GM12872 (cell line): ENCODE data around the gene DUSP23.

ENCODE experiments used
- TF ChIP-seq, protein P1 (sequence below): IDR thresholded peaks from 3 replicates; pipeline ENCODE4 v1.5.1; 2011; ENCODE audit warnings: low read depth, mild to moderate bottlenecking, low read length, moderate library complexity; ENCODE audit not compliant: insufficient read depth

The DUSP23 gene

DNA sequence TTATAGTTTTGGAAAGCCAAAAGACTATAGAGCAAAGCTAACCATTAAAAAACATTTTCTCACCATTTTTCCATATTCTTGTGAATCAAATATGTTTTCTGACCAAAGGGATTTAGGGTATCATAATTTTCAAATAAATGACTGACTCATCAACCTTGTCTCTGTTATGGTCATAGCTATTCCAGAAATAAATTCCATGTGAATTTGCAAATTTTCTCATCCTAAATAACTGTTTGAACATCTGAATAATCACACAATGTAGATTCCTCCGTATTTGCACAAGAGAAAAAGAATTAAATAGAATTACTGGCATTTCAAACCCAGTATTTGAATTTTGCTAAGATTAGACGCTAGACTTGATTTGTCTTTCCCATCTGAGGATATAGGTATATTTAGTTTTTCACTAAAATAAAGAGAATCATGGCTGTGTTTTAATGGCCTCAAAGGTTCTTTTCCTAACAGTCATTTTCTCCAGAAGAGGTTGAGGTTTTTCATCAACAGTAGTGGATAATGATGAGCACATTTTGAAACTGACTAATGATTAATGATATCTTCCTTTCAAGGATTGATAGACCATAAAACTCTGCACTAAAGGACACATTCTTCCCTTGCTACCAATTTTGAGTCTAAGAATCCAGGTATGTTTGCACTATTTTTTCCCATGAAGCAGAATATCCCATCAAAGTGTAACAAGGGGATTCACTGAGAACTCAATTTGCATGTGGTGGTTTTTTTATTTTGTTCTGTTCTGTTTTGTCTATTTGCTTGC, 9.5 kb upstream of the DUSP23 start:
- TF ChIP-seq, protein P1, sequence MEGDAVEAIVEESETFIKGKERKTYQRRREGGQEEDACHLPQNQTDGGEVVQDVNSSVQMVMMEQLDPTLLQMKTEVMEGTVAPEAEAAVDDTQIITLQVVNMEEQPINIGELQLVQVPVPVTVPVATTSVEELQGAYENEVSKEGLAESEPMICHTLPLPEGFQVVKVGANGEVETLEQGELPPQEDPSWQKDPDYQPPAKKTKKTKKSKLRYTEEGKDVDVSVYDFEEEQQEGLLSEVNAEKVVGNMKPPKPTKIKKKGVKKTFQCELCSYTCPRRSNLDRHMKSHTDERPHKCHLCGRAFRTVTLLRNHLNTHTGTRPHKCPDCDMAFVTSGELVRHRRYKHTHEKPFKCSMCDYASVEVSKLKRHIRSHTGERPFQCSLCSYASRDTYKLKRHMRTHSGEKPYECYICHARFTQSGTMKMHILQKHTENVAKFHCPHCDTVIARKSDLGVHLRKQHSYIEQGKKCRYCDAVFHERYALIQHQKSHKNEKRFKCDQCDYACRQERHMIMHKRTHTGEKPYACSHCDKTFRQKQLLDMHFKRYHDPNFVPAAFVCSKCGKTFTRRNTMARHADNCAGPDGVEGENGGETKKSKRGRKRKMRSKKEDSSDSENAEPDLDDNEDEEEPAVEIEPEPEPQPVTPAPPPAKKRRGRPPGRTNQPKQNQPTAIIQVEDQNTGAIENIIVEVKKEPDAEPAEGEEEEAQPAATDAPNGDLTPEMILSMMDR = no peak

DNA sequence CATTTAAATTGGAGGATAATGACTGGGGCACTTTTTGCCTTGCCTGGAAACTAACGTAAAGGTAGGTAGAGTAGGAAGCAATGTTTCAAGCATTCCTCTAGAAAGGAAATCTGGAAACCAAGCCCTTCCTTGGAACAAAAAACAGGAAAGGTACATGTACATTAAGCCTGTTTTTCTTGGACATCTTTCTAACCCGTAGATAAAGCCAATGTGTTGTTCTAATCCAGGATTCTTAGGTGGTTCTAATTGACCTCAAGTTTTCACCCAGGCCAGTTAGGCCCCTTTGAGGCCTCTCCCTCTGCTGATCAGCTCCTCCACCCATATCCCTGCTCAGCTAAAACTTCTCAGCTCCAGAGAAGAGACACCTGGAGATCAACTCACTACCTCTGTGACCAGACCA, 6.3 kb upstream of the DUSP23 start:
- TF ChIP-seq, protein P1 = no peak

DNA sequence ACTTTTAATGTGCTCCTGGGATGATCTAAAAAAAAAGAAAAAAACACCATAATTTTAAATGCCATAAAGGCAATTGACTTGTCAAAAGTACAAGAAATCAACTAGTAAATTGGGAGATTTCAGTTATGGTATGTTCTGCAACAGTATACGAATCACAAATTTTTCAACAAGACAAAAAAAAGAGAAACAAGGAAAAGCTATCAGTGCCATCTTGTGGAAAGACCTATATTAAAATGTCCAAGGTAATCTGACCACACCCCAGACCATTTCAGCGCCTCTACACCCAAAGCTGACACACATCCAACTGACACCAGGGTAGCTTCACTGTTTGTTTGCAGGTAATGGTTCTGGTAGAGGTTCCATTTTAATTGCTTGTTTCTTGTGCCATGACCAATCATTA, 5.0 kb upstream of the DUSP23 start:
- TF ChIP-seq, protein P1 = no peak

GRCh38 chr1:159778266-159778665, 2.5 kb upstream of the DUSP23 start:
- TF ChIP-seq, protein P1 = no peak

DNA sequence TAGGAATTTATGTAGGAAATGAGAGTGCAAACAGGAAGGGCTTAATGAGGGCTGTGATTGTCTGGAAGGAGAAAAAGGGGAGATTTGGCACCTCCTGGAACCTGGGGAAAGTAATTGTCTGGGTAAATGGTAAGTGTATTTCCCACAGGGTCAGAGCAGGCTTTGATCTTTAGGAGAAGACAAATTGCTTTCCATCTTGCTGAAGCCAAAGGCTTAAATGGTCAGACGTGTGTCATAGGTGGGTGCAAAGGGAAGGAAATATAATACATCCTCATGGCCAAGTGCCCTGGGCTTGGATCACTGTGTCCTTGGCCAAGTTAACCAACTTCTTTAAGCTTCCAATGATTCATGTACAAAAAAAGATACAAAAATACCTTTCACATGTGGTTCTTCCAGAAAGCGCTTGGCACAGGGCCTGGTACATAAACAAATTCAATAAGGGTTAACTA, 1.3 kb upstream of the DUSP23 start:
- TF ChIP-seq, protein P1 = no peak

DNA sequence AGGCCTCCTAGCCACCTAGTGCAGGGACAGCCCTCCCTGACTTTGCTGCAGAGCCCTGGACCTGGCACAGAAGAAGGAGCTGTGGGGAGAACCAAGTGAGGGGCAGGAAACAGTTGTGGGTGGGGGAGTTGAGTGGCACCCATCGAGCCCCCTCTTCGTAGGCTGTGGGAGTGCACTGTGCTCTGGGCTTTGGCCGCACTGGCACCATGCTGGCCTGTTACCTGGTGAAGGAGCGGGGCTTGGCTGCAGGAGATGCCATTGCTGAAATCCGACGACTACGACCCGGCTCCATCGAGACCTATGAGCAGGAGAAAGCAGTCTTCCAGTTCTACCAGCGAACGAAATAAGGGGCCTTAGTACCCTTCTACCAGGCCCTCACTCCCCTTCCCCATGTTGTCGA, 1.2 kb downstream of the DUSP23 start:
- TF ChIP-seq, protein P1 = no peak

DNA sequence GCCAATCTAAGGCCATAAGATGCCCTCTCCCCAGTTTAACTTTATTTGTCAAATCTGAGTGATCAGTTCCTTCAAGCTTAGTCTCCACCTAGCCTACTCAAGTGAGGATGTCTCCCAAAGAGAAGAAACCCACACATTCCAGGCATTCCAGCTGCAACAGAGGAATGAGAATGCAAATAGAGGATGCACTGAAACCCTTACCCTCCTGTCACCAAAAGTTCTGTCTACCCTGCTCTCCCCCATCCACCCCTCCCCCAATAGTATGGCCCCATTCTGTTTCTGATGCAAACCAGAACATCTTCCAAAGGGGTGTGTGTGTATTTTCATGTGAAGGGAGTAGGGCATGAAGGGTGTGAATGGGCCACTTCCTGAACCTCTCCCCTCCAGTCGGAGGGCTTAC, 3.0 kb downstream of the DUSP23 start:
- TF ChIP-seq, protein P1 = no peak
